Measurements from ENCODE around the gene CUX1. TPM values are rescaled to one million over a fixed set of nuclear protein-coding genes. Genes with fewer than 3 reads are reported as not detected.

Gene CUX1
- total RNA-seq, 1 experiment from 2014 or later, result 116 TPM

GRCh38 chr7:101904019-101904418 lies 86.6 kb downstream of the CUX1 start:
- Mint-ChIP-seq H3K27ac (ENCODE audit: unreplicated experiment) (no peak overlapping the region), H3K36me3 (ENCODE audit: insufficient read depth, unreplicated experiment) (peaks cover 48% of the 10 kb centered on the region), H3K4me3 (ENCODE audit: unreplicated experiment) (no peak overlapping the region), H3K9me3 (ENCODE audit: unreplicated experiment) (no peaks in the 10 kb centered on the region), H3K27me3 (ENCODE audit: insufficient read depth, unreplicated experiment) (no peaks in the 10 kb centered on the region), H3K4me1 (ENCODE audit: low read depth, unreplicated experiment) (peaks cover 14% of the 10 kb centered on the region)
- ChIA-PET CTCF (no interaction called here), POLR2A (interaction anchor here (0.6 kb wide), 1 partner anchor 193 kb away, joined by 3 read pairs; no protein-coding TSS in a partner anchor)
- intact Hi-C loops (cut with micrococcal nuclease; ENCODE audit: unreplicated experiment), result no loop called here
- Histone ChIP-seq H3K36me3 (ENCODE audit: control insufficient read depth, insufficient read depth, low read length) (no peaks in the 10 kb centered on the region; the same call in 1 of the 2 replicates), H3K4me1 (no peaks in the 10 kb centered on the region; the same call in none of the 2 replicates), H3K4me3 (ENCODE audit: low read depth, low read length) (no peak overlapping the region), H3K9me3 (no peaks in the 10 kb centered on the region), H3K27me3 (replicated peaks; ENCODE audit: control insufficient read depth, insufficient read depth, low read length) (no peaks in the 10 kb centered on the region)
- no peak for DNase-seq
- no peak for TF ChIP-seq CTCF (IDR thresholded peaks at IDR 0.05; ENCODE audit: insufficient read depth in 1 of 2, low read depth in 1 of 2, low read length in 1 of 2, severe bottlenecking in 1 of 2, unreplicated experiment in 1 of 2)
- no TSS peak for BruUV-seq (replicated peaks)

- Mint-ChIP-seq H3K36me3 (ENCODE audit: insufficient read depth, unreplicated experiment) (peaks cover 38% of the 10 kb centered on the region), H3K4me1 (ENCODE audit: low read depth, unreplicated experiment) (peaks cover 7% of the 10 kb centered on the region), H3K27ac (ENCODE audit: unreplicated experiment) (peak overlapping the region; percentile 76), H3K9me3 (ENCODE audit: unreplicated experiment) (no peaks in the 10 kb centered on the region), H3K27me3 (ENCODE audit: insufficient read depth, unreplicated experiment) (no peaks in the 10 kb centered on the region), H3K4me3 (ENCODE audit: unreplicated experiment) (no peak overlapping the region)
- intact Hi-C loops (cut with micrococcal nuclease; ENCODE audit: unreplicated experiment), result no loop called here
- Histone ChIP-seq H3K36me3 (ENCODE audit: control insufficient read depth, insufficient read depth, low read length) (no peaks in the 10 kb centered on the region; the same call in 1 of the 2 replicates), H3K4me3 (ENCODE audit: low read depth, low read length) (no peak overlapping the region), H3K4me1 (no peaks in the 10 kb centered on the region), H3K27me3 (replicated peaks; ENCODE audit: control insufficient read depth, insufficient read depth, low read length) (no peaks in the 10 kb centered on the region), H3K9me3 (no peaks in the 10 kb centered on the region)
- no TSS peak for BruUV-seq (replicated peaks)
- CTCF ChIA-PET, result no interaction called here
- no peak for DNase-seq
- POLR2A ChIA-PET, result no interaction called here
- no peak for TF ChIP-seq CTCF (IDR thresholded peaks at IDR 0.05; ENCODE audit: insufficient read depth in 1 of 2, low read depth in 1 of 2, low read length in 1 of 2, severe bottlenecking in 1 of 2, unreplicated experiment in 1 of 2)
Observed at GRCh38 chr7:101905203-101905865, 87.9 kb downstream of the CUX1 start.

- BruUV-seq (replicated peaks), result no TSS peak
- H3K9me3 Mint-ChIP-seq (ENCODE audit: unreplicated experiment), result no peaks in the 10 kb centered on the region
- intact Hi-C loops (cut with micrococcal nuclease; ENCODE audit: unreplicated experiment), result no loop called here
- H3K27me3 ChIP-seq (replicated peaks; ENCODE audit: control insufficient read depth, insufficient read depth, low read length), result no peaks in the 10 kb centered on the region
- no peaks in the 10 kb centered on the region for H3K9me3 ChIP-seq
- peak overlapping the region; percentile 76 for H3K27ac Mint-ChIP-seq (ENCODE audit: unreplicated experiment)
- peaks cover 7% of the 10 kb centered on the region for H3K4me1 Mint-ChIP-seq (ENCODE audit: low read depth, unreplicated experiment)
- no peak for TF ChIP-seq CTCF (IDR thresholded peaks at IDR 0.05; ENCODE audit: insufficient read depth in 1 of 2, low read depth in 1 of 2, low read length in 1 of 2, severe bottlenecking in 1 of 2, unreplicated experiment in 1 of 2)
- ChIA-PET POLR2A (no interaction called here), CTCF (no interaction called here)
- H3K27me3 Mint-ChIP-seq (ENCODE audit: insufficient read depth, unreplicated experiment), result no peaks in the 10 kb centered on the region
- no peaks in the 10 kb centered on the region; the same call in 1 of the 2 replicates for H3K36me3 ChIP-seq (ENCODE audit: control insufficient read depth, insufficient read depth, low read length)
- no peak overlapping the region for H3K4me3 Mint-ChIP-seq (ENCODE audit: unreplicated experiment)
- no peak for DNase-seq
- no peak overlapping the region for H3K4me3 ChIP-seq (ENCODE audit: low read depth, low read length)
- peaks cover 41% of the 10 kb centered on the region for H3K36me3 Mint-ChIP-seq (ENCODE audit: insufficient read depth, unreplicated experiment)
- H3K4me1 ChIP-seq, result peaks cover 1% of the 10 kb centered on the region; the same call in 1 of the 2 replicates
Observed at GRCh38 chr7:101906291-101907240, 89.1 kb downstream of the CUX1 start.

Measured in Caco-2 (cell line).